ENCODE results near the gene CCDC102B.

Gene CCDC102B

GRCh38 chr18:69008538-69008937 is 210.7 kb downstream of the CCDC102B start:
- Histone ChIP-seq H4K20me1 (ENCODE audit: control insufficient read depth, insufficient read depth, low read depth, low read length) (no peaks in the 10 kb centered on the region), H3K4me3 (ENCODE audit: low read length) (no peak overlapping the region), H3K4me2 (ENCODE audit: low read length) (no peak overlapping the region), H3K79me2 (ENCODE audit: control insufficient read depth, low read length) (no peaks in the 10 kb centered on the region), H3F3A (ENCODE audit: control insufficient read depth, insufficient read depth) (no peaks in the 10 kb centered on the region), H3K9me2 (replicated peaks; ENCODE audit: control insufficient read depth, low read length) (no peaks in the 10 kb centered on the region), H3K9me3 (ENCODE audit: control insufficient read depth, insufficient read depth, low read length) (no peaks in the 10 kb centered on the region), H3K4me1 (ENCODE audit: control insufficient read depth, low read length) (no peaks in the 10 kb centered on the region), H3K27ac (ENCODE audit: low read depth, low read length) (no peak overlapping the region), H3K36me3 (ENCODE audit: control insufficient read depth, low read length) (no peaks in the 10 kb centered on the region), H3K27me3 (ENCODE audit: control insufficient read depth, low read length) (no peaks in the 10 kb centered on the region)
- TF ChIP-seq EZH2phosphoT487 (IDR thresholded peaks at IDR 0.05; ENCODE audit: borderline replicate concordance, low read length), result no peak
- TF ChIP-seq CTCF (IDR thresholded peaks at IDR 0.05; ENCODE audit: low read depth, low read length, poor library complexity, severe bottlenecking), result no peak

GRCh38 chr18:69021211-69021805 is 223.4 kb downstream of the CCDC102B start:
- Histone ChIP-seq H4K20me1 (ENCODE audit: control insufficient read depth, insufficient read depth, low read depth, low read length) (no peaks in the 10 kb centered on the region), H3K27ac (ENCODE audit: low read depth, low read length) (no peak overlapping the region), H3K9me3 (ENCODE audit: control insufficient read depth, insufficient read depth, low read length) (no peaks in the 10 kb centered on the region; the same call in 1 of the 2 replicates), H3F3A (ENCODE audit: control insufficient read depth, insufficient read depth) (no peaks in the 10 kb centered on the region), H3K4me1 (ENCODE audit: control insufficient read depth, low read length) (no peaks in the 10 kb centered on the region), H3K4me2 (ENCODE audit: low read length) (no peak overlapping the region), H3K79me2 (ENCODE audit: control insufficient read depth, low read length) (no peaks in the 10 kb centered on the region), H3K4me3 (ENCODE audit: low read length) (no peak overlapping the region), H3K36me3 (ENCODE audit: control insufficient read depth, low read length) (no peaks in the 10 kb centered on the region), H3K9me2 (replicated peaks; ENCODE audit: control insufficient read depth, low read length) (no peaks in the 10 kb centered on the region), H3K27me3 (ENCODE audit: control insufficient read depth, low read length) (no peaks in the 10 kb centered on the region)
- TF ChIP-seq EZH2phosphoT487 (IDR thresholded peaks at IDR 0.05; ENCODE audit: borderline replicate concordance, low read length) (no peak), CTCF (IDR thresholded peaks at IDR 0.05; ENCODE audit: low read depth, low read length, poor library complexity, severe bottlenecking) (no peak)

- no peaks in the 10 kb centered on the region for H3F3A ChIP-seq (ENCODE audit: control insufficient read depth, insufficient read depth)
- no peaks in the 10 kb centered on the region for H3K9me2 ChIP-seq (replicated peaks; ENCODE audit: control insufficient read depth, low read length)
- H3K36me3 ChIP-seq (ENCODE audit: control insufficient read depth, low read length), result no peaks in the 10 kb centered on the region
- no peak overlapping the region for H3K27ac ChIP-seq (ENCODE audit: low read depth, low read length)
- no peaks in the 10 kb centered on the region for H3K79me2 ChIP-seq (ENCODE audit: control insufficient read depth, low read length)
- no peak overlapping the region for H3K4me3 ChIP-seq (ENCODE audit: low read length)
- H3K4me2 ChIP-seq (ENCODE audit: low read length), result no peak overlapping the region
- H4K20me1 ChIP-seq (ENCODE audit: control insufficient read depth, insufficient read depth, low read depth, low read length), result no peaks in the 10 kb centered on the region
- no peak for TF ChIP-seq EZH2phosphoT487 (IDR thresholded peaks at IDR 0.05; ENCODE audit: borderline replicate concordance, low read length)
- no peak for TF ChIP-seq CTCF (IDR thresholded peaks at IDR 0.05; ENCODE audit: low read depth, low read length, poor library complexity, severe bottlenecking)
- no peaks in the 10 kb centered on the region for H3K27me3 ChIP-seq (ENCODE audit: control insufficient read depth, low read length)
- no peaks in the 10 kb centered on the region for H3K4me1 ChIP-seq (ENCODE audit: control insufficient read depth, low read length)
- H3K9me3 ChIP-seq (ENCODE audit: control insufficient read depth, insufficient read depth, low read length), result no peaks in the 10 kb centered on the region; the same call in 1 of the 2 replicates
Measured at GRCh38 chr18:69022426-69022825, 224.5 kb downstream of the CCDC102B start.
